K562 (cell line): ENCODE measurements around the gene CNKSR3. TPM values are rescaled to one million over a fixed set of nuclear protein-coding genes. Genes with fewer than 3 reads are reported as not detected.

ENCODE experiments used
- ATAC-seq: fragments of 200-7000 bp; cut with Tn5 transposase; 3 replicates; pipeline ENCODE4 v1.9.1; 2020; ENCODE audit warnings: moderate library complexity
- BruUV-seq: library from RNA; stranded (reverse); fragments of 400-500 nt; replicated peaks from 2 replicates; lab custom pipeline; 2021; lab: Mats Ljungman, UMichigan
- CTCF ChIA-PET: fragments of 300-600 bp; formaldehyde crosslinking; extraction: SDS; loops from one replicate; lab custom pipeline; 2021; ENCODE audit warnings: low intra/inter-chr PET ratio; lab: Yijun Ruan, JAX
- POLR2A ChIA-PET: fragments of 300-600, 350-650 bp; sonication (Branson Sonifier 250); formaldehyde crosslinking; extraction: SDS; loops from one replicate; lab custom pipeline; 2021; ENCODE audit warnings: antibody characterized with exemption, inconsistent platforms; lab: Yijun Ruan, JAX
- DNase-seq, 4 experiments: peaks; one replicate each; pipeline versions ENCODE4 v3.0.0 to v3.0.0-alpha.2; 2011 to 2018; ENCODE audit warnings: low spot score in 3 of 4, mixed read lengths in 3 of 4; ENCODE audit errors: extremely low read depth in 1 of 4
- FAIRE-seq: peaks from 2 replicates; lab custom pipeline; 2011; peaks lifted over from hg19 to GRCh38; lab: Jason Lieb, UNC
- H2AFZ ChIP-seq: 2 replicates; pipeline ENCODE4 v1.6.0; 2011; ENCODE audit warnings: low read depth, low read length, control low read depth, inconsistent platforms
- H3K27ac ChIP-seq: fragments of 200-600 bp; 3 replicates; pipeline ENCODE4 v1.8.0; 2011; ENCODE audit warnings: low read depth, mild to moderate bottlenecking, control low read depth, inconsistent platforms, low read length, moderate library complexity, mixed read lengths; ENCODE audit errors: extremely low read depth
- H3K27me3 ChIP-seq, 2 experiments: fragments of 300-600 bp in 1 of 2; 2 replicates in 1 of 2; 3 replicates in 1 of 2; pipeline versions ENCODE4 v1.6.0 to v1.8.0; 2011; ENCODE audit warnings: inconsistent platforms in 2 of 2, low read length in 2 of 2, mild to moderate bottlenecking in 1 of 2, mixed read lengths in 1 of 2, moderate library complexity in 1 of 2; ENCODE audit not compliant: control insufficient read depth in 2 of 2, insufficient read depth in 2 of 2
- H3K36me3 ChIP-seq: fragments of 300-600 bp; 3 replicates; pipeline ENCODE4 v1.8.0; 2011; ENCODE audit warnings: mild to moderate bottlenecking, low read length, inconsistent platforms; ENCODE audit not compliant: control insufficient read depth, insufficient read depth
- H3K4me1 ChIP-seq, 2 experiments: fragments of 200-600 bp in 1 of 2; replicated peaks in 1 of 2; 2 replicates in 1 of 2; 3 replicates in 1 of 2; pipeline versions ENCODE4 v1.5.1 to v1.8.0; 2011; ENCODE audit warnings: inconsistent platforms in 2 of 2, low read length in 2 of 2, mild to moderate bottlenecking in 1 of 2, mixed read lengths in 1 of 2, moderate library complexity in 1 of 2; ENCODE audit not compliant: control insufficient read depth in 2 of 2, insufficient read depth in 2 of 2
- H3K4me2 ChIP-seq: 2 replicates; pipeline ENCODE4 v1.6.1; 2011; ENCODE audit warnings: low read length, control low read depth, inconsistent platforms, mixed read lengths; ENCODE audit not compliant: insufficient read depth
- H3K4me3 ChIP-seq: fragments of 200-600 bp; sonication (generic), shearing (Covaris generic); 2 replicates; pipeline ENCODE4 v1.5.1; 2016; ENCODE audit warnings: control low read depth, inconsistent platforms
- H3K79me2 ChIP-seq: fragments of 200-600 bp; 3 replicates; pipeline ENCODE4 v1.8.0; 2011; ENCODE audit warnings: low read length, inconsistent platforms; ENCODE audit not compliant: control insufficient read depth, insufficient read depth
- H3K9ac ChIP-seq, 2 experiments: 2 replicates each; pipeline versions ENCODE4 v1.6.0 to v1.6.1; 2011; ENCODE audit warnings: low read depth in 2 of 2, low read length in 2 of 2, control low read depth in 1 of 2, inconsistent platforms in 1 of 2, mild to moderate bottlenecking in 1 of 2, mixed read lengths in 1 of 2; ENCODE audit not compliant: insufficient read depth in 1 of 2
- H3K9me1 ChIP-seq: one replicate; pipeline ENCODE4 v1.6.0; 2011; ENCODE audit warnings: inconsistent platforms, mild to moderate bottlenecking, low read length, moderate library complexity; ENCODE audit not compliant: control insufficient read depth, insufficient read depth
- H3K9me3 ChIP-seq: replicated peaks from 2 replicates; pipeline ENCODE4 v1.5.1; 2011; ENCODE audit warnings: low read depth, low read length, inconsistent platforms; ENCODE audit not compliant: control insufficient read depth, insufficient read depth
- H4K20me1 ChIP-seq: replicated peaks from 2 replicates; pipeline ENCODE4 v1.6.1; 2011; ENCODE audit warnings: low read length, inconsistent platforms, mixed read lengths; ENCODE audit not compliant: control insufficient read depth, insufficient read depth
- BRCA1 ChIP-seq, 2 experiments: fragments of 450-650 bp in 1 of 2; sonication (generic) in 1 of 2; formaldehyde crosslinking in 1 of 2; IDR thresholded peaks; 2 replicates each; pipeline versions ENCODE4 v1.5.0 to v1.6.1; 2017 to 2020; ENCODE audit warnings: mild to moderate bottlenecking in 1 of 2, missing genetic modification reagents in 1 of 2
- E2F1 ChIP-seq: sonication (generic); formaldehyde crosslinking; IDR thresholded peaks from 2 replicates; pipeline ENCODE4 v1.8.1; 2023; ENCODE audit warnings: mild to moderate bottlenecking, missing genetic modification reagents, moderate library complexity
- FIP1L1 ChIP-seq: fragments of 200-400 bp; formaldehyde crosslinking; IDR thresholded peaks from 2 replicates; pipeline ENCODE4 v1.6.1; 2018; ENCODE audit warnings: mild to moderate bottlenecking, low read depth, low read length; ENCODE audit not compliant: poor library complexity, severe bottlenecking
- ZNF512 ChIP-seq: IDR thresholded peaks from 2 replicates; pipeline ENCODE4 v1.6.1; 2016; ENCODE audit warnings: missing genetic modification characterization, missing compliant biosample characterization
- WGBS: fragments of 100-300 bp; shearing (Covaris generic); methylation state at CpG from one replicate; pipeline ENCODE4 v1.1.6; 2016; ENCODE audit warnings: low coverage, mixed read lengths; ENCODE audit not compliant: insufficient coverage; ENCODE audit errors: missing lambda C conversion rate; 5-methylcytosine and 5-hydroxymethylcytosine counted together
- in situ Hi-C: fragments of 300-500 bp; cut with MboI; formaldehyde crosslinking; loops from 4 replicates; pipeline ENCODE4 v1.15.0; 2018; ENCODE audit warnings: inconsistent platforms, mixed read lengths
- intact Hi-C: fragments of 100-400 bp; cut with micrococcal nuclease; formaldehyde crosslinking; loops from 2 replicates; pipeline ENCODE4 v1.14.2; 2022
- polyA plus RNA-seq, 8 experiments: library from polyadenylated mRNA; depleted of rRNA in 4 of 8; stranded (reverse) in 5 of 8; unstranded in 3 of 8; fragments of >200 nt; fragmentation: Nextera tagmentation in 2 of 8; fragmentation: Illumina TruSeq in 1 of 8; extraction: Ambion mirVana in 2 of 8; extraction: Trizol in 1 of 8; gene quantifications; 2 replicates each; pipeline versions ENCODE4 v1.2.1 to v1.2.3, GENCODE V29; 2011 to 2014; ENCODE audit warnings: inconsistent platforms in 1 of 8, missing spikeins in 1 of 8
- total RNA-seq, 7 experiments: library from RNA; depleted of rRNA in 6 of 7; stranded (reverse); fragments of >200 nt in 6 of 7; fragmentation: Illumina TruSeq in 2 of 7; extraction: Trizol in 2 of 7; gene quantifications; 2 replicates each; pipeline versions ENCODE4 v1.2.1 to v1.2.3, GENCODE V29; 2011 to 2021; ENCODE audit warnings: low replicate concordance in 1 of 7

Gene CNKSR3
- total and polyA plus RNA-seq, 9 of the 15 experiments (the other 6 are each of a cell fraction or from before 2014, with no cell fraction given): 4.5 to 29.6 (median 9.5) TPM

- no peak for TF ChIP-seq E2F1 (CRISPR knock-in tag)
These were observed 111.4 kb downstream of the CNKSR3 start (continued) for GRCh38 chr6:154399097-154399496.

GRCh38 chr6:154397491-154398195 is 112.8 kb downstream of the CNKSR3 start:
- Histone ChIP-seq H3K27ac (no peak overlapping the region), H3K9ac (no peak overlapping the region), H2AFZ (no peak overlapping the region), H3K4me2 (no peak overlapping the region), H4K20me1 (no peaks in the 10 kb centered on the region), H3K9me1 (no peaks in the 10 kb centered on the region), H3K36me3 (peaks cover 23% of the 10 kb centered on the region), H3K4me1 (no peaks in the 10 kb centered on the region; a peak in 1 of 5 replicates), H3K27me3 (no peaks in the 10 kb centered on the region), H3K79me2 (no peaks in the 10 kb centered on the region), H3K9me3 (no peaks in the 10 kb centered on the region), H3K4me3 (no peak overlapping the region)
- in situ Hi-C loops (no loop called here), intact Hi-C loops (no loop called here)
- ATAC-seq (no peak), FAIRE-seq (no peak), DNase-seq (no peak)
- BruUV-seq: no TSS peak
- TF ChIP-seq ZNF512 (tag) (no peak), BRCA1 (IDR thresholded peaks at IDR 0.05) (no peak), BRCA1 (CRISPR knock-in tag; IDR thresholded peaks at IDR 0.05) (no peak), FIP1L1 (no peak)
- POLR2A ChIA-PET: no interaction called here
- CTCF ChIA-PET: no interaction called here
- 87% methylated on average over 9 of the region's 9 CpGs for WGBS
